H9 (cell line): ENCODE measurements around the gene ARHGAP26. TPM values are rescaled to one million over a fixed set of nuclear protein-coding genes. Genes with fewer than 3 reads are reported as not detected.

ENCODE experiments used
- DNase-seq: peaks from one replicate; pipeline ENCODE4 v3.0.0-alpha.2; 2017
- H2AFZ ChIP-seq: one replicate; pipeline ENCODE4 v1.6.1; 2013; ENCODE audit warnings: mild to moderate bottlenecking, low read length, control low read depth, moderate library complexity
- H2AK5ac ChIP-seq: 2 replicates; pipeline ENCODE4 v1.6.1; 2013; ENCODE audit warnings: low read length, control low read depth, mixed read lengths; ENCODE audit not compliant: insufficient read length
- H2BK120ac ChIP-seq: one replicate; pipeline ENCODE4 v1.6.1; 2013; ENCODE audit warnings: low read depth, mild to moderate bottlenecking, low read length, control low read depth, inconsistent platforms; ENCODE audit not compliant: poor library complexity, severe bottlenecking
- H2BK12ac ChIP-seq: 2 replicates; pipeline ENCODE4 v1.6.1; 2013; ENCODE audit warnings: low read length, control low read depth, mixed read lengths, low read depth; ENCODE audit not compliant: insufficient read length
- H2BK15ac ChIP-seq: 2 replicates; pipeline ENCODE4 v1.6.1; 2013; ENCODE audit warnings: low read depth, low read length, control low read depth
- H2BK20ac ChIP-seq: one replicate; pipeline ENCODE4 v1.6.1; 2013; ENCODE audit warnings: low read depth, mild to moderate bottlenecking, low read length, control low read depth, inconsistent platforms; ENCODE audit not compliant: poor library complexity, severe bottlenecking
- H2BK5ac ChIP-seq: 2 replicates; pipeline ENCODE4 v1.6.1; 2013; ENCODE audit warnings: low read length, control low read depth, mixed read lengths; ENCODE audit not compliant: insufficient read length
- H3K14ac ChIP-seq: 2 replicates; pipeline ENCODE4 v1.6.1; 2013; ENCODE audit warnings: low read length, control low read depth; ENCODE audit not compliant: insufficient read depth
- H3K18ac ChIP-seq: 2 replicates; pipeline ENCODE4 v1.6.1; 2013; ENCODE audit warnings: low read depth, mild to moderate bottlenecking, mixed read lengths, low read length, control low read depth; ENCODE audit not compliant: insufficient read length
- H3K23ac ChIP-seq: 2 replicates; pipeline ENCODE4 v1.6.1; 2013; ENCODE audit warnings: low read length, control low read depth, mixed read lengths, low read depth; ENCODE audit not compliant: insufficient read length
- H3K23me2 ChIP-seq: 2 replicates; pipeline ENCODE4 v1.6.1; 2013; ENCODE audit warnings: low read depth, mild to moderate bottlenecking, mixed read lengths, low read length, control low read depth; ENCODE audit not compliant: insufficient read length, poor library complexity, severe bottlenecking
- H3K27ac ChIP-seq: 2 replicates; pipeline ENCODE4 v1.5.1; 2013; ENCODE audit warnings: low read length, control low read depth, mixed read lengths, low read depth; ENCODE audit not compliant: insufficient read length
- H3K27me3 ChIP-seq: 2 replicates; pipeline ENCODE4 v1.6.1; 2013; ENCODE audit warnings: low read length, control low read depth, inconsistent platforms; ENCODE audit not compliant: insufficient read depth
- H3K4ac ChIP-seq: 2 replicates; pipeline ENCODE4 v1.6.1; 2013; ENCODE audit warnings: low read depth, mild to moderate bottlenecking, control low read depth, inconsistent platforms, low read length, moderate library complexity
- H3K4me1 ChIP-seq: 2 replicates; pipeline ENCODE4 v1.6.1; 2013; ENCODE audit warnings: low read length, control low read depth, inconsistent platforms; ENCODE audit not compliant: insufficient read depth
- H3K4me2 ChIP-seq: 2 replicates; pipeline ENCODE4 v1.6.1; 2013; ENCODE audit warnings: low read length, control low read depth, mixed read lengths; ENCODE audit not compliant: insufficient read length, insufficient read depth
- H3K56ac ChIP-seq: 2 replicates; pipeline ENCODE4 v1.6.1; 2013; ENCODE audit warnings: low read depth, mild to moderate bottlenecking, mixed read lengths, low read length, control low read depth; ENCODE audit not compliant: insufficient read length
- H3K79me1 ChIP-seq: 2 replicates; pipeline ENCODE4 v1.6.1; 2013; ENCODE audit warnings: low read depth, mild to moderate bottlenecking, moderate library complexity, low read length, control low read depth, inconsistent platforms; ENCODE audit not compliant: insufficient read depth, poor library complexity, severe bottlenecking
- H3K79me2 ChIP-seq: 2 replicates; pipeline ENCODE4 v1.6.1; 2013; ENCODE audit warnings: low read length, control low read depth, inconsistent platforms; ENCODE audit not compliant: insufficient read depth
- H3K9ac ChIP-seq: 2 replicates; pipeline ENCODE4 v1.6.1; 2013; ENCODE audit warnings: low read length, control low read depth, mixed read lengths; ENCODE audit not compliant: insufficient read length; ENCODE audit errors: extremely low read depth
- H3K9me3 ChIP-seq: one replicate; pipeline ENCODE4 v1.6.1; 2013; ENCODE audit warnings: low read depth, low read length, inconsistent platforms; ENCODE audit not compliant: control insufficient read depth
- H3T11ph ChIP-seq: one replicate; pipeline ENCODE4 v1.6.1; 2013; ENCODE audit warnings: mild to moderate bottlenecking, low read length, control low read depth, inconsistent platforms
- H4K20me1 ChIP-seq: one replicate; pipeline ENCODE4 v1.6.1; 2013; ENCODE audit not compliant: control insufficient read depth, insufficient read length, insufficient read depth
- H4K5ac ChIP-seq: 2 replicates; pipeline ENCODE4 v1.6.1; 2013; ENCODE audit warnings: low read depth, mild to moderate bottlenecking, mixed read lengths, low read length, control low read depth; ENCODE audit not compliant: insufficient read length
- H4K8ac ChIP-seq: replicated peaks from 2 replicates; pipeline ENCODE4 v1.6.1; 2013; ENCODE audit warnings: low read length, control low read depth, mixed read lengths, low read depth; ENCODE audit not compliant: insufficient read length
- H4K91ac ChIP-seq: 2 replicates; pipeline ENCODE4 v1.6.1; 2013; ENCODE audit warnings: low read depth, mild to moderate bottlenecking, moderate library complexity, mixed read lengths, low read length, control low read depth; ENCODE audit not compliant: insufficient read length
- H3K27ac Mint-ChIP-seq, 3 experiments: 2 replicates in 2 of 3; 3 replicates in 1 of 3; pipeline ENCODE4 v1.8.0; 2020 to 2021; ENCODE audit warnings: mixed read lengths in 3 of 3, mild to moderate bottlenecking in 1 of 3, moderate library complexity in 1 of 3
- H3K27me3 Mint-ChIP-seq: 2 replicates; pipeline ENCODE4 v1.8.0; 2021; ENCODE audit warnings: low read depth, mild to moderate bottlenecking, moderate library complexity, mixed read lengths
- H3K36me3 Mint-ChIP-seq, 3 experiments: 2 replicates in 2 of 3; 3 replicates in 1 of 3; pipeline ENCODE4 v1.8.0; 2020 to 2021; ENCODE audit warnings: low read depth in 3 of 3, mixed read lengths in 3 of 3; ENCODE audit not compliant: insufficient read depth in 1 of 3
- H3K4me1 Mint-ChIP-seq, 2 experiments: 2 replicates each; pipeline ENCODE4 v1.8.0; 2020; ENCODE audit warnings: mixed read lengths in 2 of 2
- H3K4me3 Mint-ChIP-seq, 2 experiments: 2 replicates in 1 of 2; 3 replicates in 1 of 2; pipeline ENCODE4 v1.8.0; 2020 to 2021; ENCODE audit warnings: mild to moderate bottlenecking in 2 of 2, mixed read lengths in 2 of 2, moderate library complexity in 1 of 2
- H3K9me3 Mint-ChIP-seq, 2 experiments: 2 replicates in 1 of 2; 3 replicates in 1 of 2; pipeline ENCODE4 v1.8.0; 2020; ENCODE audit warnings: mild to moderate bottlenecking in 2 of 2, mixed read lengths in 2 of 2, moderate library complexity in 1 of 2
- WGBS: extraction: QIAGEN DNeasy Blood & Tissue Kit; methylation state at CpG from one replicate; pipeline ENCODE4 v1.1.7; 2013; ENCODE audit warnings: missing lambda C conversion rate, low lambda C conversion rate, mixed read lengths; ENCODE audit not compliant: insufficient read length; ENCODE audit errors: extremely low coverage; 5-methylcytosine and 5-hydroxymethylcytosine counted together
- total RNA-seq: library from RNA; stranded (reverse); gene quantifications from 2 replicates; pipeline ENCODE4 v1.2.1, GENCODE V29; 2021
- TF ChIP-seq, protein P1 (sequence below): fragments of 200-600 bp; sonication (generic); conservative IDR thresholded peaks from 3 replicates; pipeline ENCODE4 v1.8.0; 2021; ENCODE audit warnings: antibody characterized with exemption, mild to moderate bottlenecking

Gene ARHGAP26
- total RNA-seq, 1 experiment from 2014 or later = 13.8 TPM

DNA sequence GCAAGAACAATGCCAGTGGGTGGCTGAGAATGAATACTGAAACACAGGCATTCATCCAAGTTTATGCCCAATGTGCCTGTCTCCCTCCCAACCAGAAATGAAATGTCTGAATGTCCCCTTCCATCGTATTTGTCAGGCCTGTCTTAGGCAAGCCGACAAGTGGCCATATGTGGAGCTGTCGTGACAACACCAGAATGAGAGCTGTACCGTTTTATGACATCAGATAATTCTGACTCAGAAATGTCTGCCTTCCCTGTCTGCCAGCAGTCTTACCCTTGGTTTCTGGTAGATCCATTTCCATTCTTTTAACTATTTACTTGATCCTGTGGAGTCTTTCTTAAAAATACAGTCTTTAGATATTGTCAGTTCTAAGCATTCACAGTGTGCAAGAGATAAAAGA is 421.5 kb downstream of the ARHGAP26 start:
- no peak overlapping the region for H2AFZ ChIP-seq

More for the DNA sequence above, 421.5 kb downstream of the ARHGAP26 start:
- Histone ChIP-seq H4K5ac (no peak overlapping the region), H3K4me2 (no peak overlapping the region), H4K20me1 (no peaks in the 10 kb centered on the region), H4K91ac (no peak overlapping the region), H3K27ac (no peak overlapping the region), H3K23me2 (no peaks in the 10 kb centered on the region), H3K79me2 (no peaks in the 10 kb centered on the region), H2BK15ac (no peak overlapping the region), H3K27me3 (no peaks in the 10 kb centered on the region), H3K18ac (no peak overlapping the region), H3K14ac (no peak overlapping the region), H2AK5ac (no peak overlapping the region), H2BK20ac (no peak overlapping the region), H2BK12ac (no peak overlapping the region), H4K8ac (no peak overlapping the region), H2BK120ac (no peak overlapping the region), H3K9ac (no peak overlapping the region), H3K4me1 (no peaks in the 10 kb centered on the region), H3K56ac (no peak overlapping the region), H3K9me3 (no peaks in the 10 kb centered on the region), H3K79me1 (no peaks in the 10 kb centered on the region), H2BK5ac (no peak overlapping the region), H3K23ac (no peak overlapping the region), H3T11ph (no peak overlapping the region), H3K4ac (no peak overlapping the region)
- H3K4me1 Mint-ChIP-seq = peaks cover 4 to 5% of the 10 kb centered on the region in 2 experiments
- no peak overlapping the region for H3K27ac Mint-ChIP-seq
- no peak for DNase-seq
- H3K27me3 Mint-ChIP-seq = no peaks in the 10 kb centered on the region
- no CpG with 5 or more reads among the region's 4 CpGs for WGBS
- TF ChIP-seq, protein P1, sequence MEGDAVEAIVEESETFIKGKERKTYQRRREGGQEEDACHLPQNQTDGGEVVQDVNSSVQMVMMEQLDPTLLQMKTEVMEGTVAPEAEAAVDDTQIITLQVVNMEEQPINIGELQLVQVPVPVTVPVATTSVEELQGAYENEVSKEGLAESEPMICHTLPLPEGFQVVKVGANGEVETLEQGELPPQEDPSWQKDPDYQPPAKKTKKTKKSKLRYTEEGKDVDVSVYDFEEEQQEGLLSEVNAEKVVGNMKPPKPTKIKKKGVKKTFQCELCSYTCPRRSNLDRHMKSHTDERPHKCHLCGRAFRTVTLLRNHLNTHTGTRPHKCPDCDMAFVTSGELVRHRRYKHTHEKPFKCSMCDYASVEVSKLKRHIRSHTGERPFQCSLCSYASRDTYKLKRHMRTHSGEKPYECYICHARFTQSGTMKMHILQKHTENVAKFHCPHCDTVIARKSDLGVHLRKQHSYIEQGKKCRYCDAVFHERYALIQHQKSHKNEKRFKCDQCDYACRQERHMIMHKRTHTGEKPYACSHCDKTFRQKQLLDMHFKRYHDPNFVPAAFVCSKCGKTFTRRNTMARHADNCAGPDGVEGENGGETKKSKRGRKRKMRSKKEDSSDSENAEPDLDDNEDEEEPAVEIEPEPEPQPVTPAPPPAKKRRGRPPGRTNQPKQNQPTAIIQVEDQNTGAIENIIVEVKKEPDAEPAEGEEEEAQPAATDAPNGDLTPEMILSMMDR = no peak
- no peak overlapping the region for H3K4me3 Mint-ChIP-seq
- H3K36me3 Mint-ChIP-seq = no peaks in the 10 kb centered on the region; a peak in 1 of 7 replicates
- no peaks in the 10 kb centered on the region for H3K9me3 Mint-ChIP-seq
